Adrenal gland (tissue), 5 donors: Measurements from ENCODE around the gene CEBPZOS.

Source experiments
- CTCF ChIP-seq, 6 experiments: fragments of 450-650 bp in 4 of 6; fragments of 200-600 bp in 2 of 6; sonication (generic) in 1 of 6; IDR thresholded peaks; 1 replicate in 5 of 6; 2 replicates in 1 of 6; pipeline versions ENCODE4 v1.5.1 to v1.8.0; 2016 to 2021; ENCODE audit warnings: antibody characterized with exemption in 6 of 6, mild to moderate bottlenecking in 2 of 6, moderate library complexity in 1 of 6
- POLR2A ChIP-seq, 2 donors: fragments of 450-650 bp; IDR thresholded peaks; one replicate each; pipeline ENCODE4 v1.6.1; 2017; ENCODE audit warnings: antibody characterized with exemption in 2 of 2, mild to moderate bottlenecking in 2 of 2, moderate library complexity in 1 of 2
- donor health status: DM: no; HTN: no; CAD: no.

DNA sequence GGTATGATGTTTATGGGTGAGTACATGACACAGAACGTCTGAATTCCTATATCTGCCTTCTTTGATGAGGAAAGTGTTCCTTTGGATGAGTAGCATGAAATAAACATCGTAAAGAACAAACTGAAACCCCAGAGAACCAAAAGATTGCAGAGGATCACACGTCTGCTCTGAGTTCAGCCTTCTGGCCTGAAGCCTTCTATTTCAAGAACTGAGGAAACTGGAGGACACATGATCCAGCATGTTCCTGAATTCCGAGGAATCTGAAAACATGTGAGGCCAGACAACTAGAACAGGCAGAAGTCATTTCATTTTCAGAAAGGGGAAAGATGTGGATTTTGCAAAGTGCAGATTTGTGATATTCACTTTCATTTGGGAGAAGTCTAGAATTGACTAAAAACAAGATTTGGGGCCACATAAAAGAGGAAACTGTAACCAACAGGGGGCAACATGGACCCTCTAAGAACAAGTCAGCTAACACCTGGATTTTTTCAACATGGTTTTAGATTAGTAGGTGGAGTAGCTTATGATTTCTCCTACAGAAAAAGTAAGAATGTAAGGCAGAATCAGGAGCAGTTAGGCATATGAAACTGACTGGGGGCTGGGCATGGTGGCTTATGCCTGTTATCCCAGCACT lies 16.2 kb upstream of the CEBPZOS start:
- TF ChIP-seq POLR2A (IDR thresholded peaks at IDR 0.05) (no peak), CTCF (IDR thresholded peaks at IDR 0.05) (no peak)
